GM19468 (cell line): ENCODE measurements around the gene LMTK2.

Source experiments
- ATAC-seq: cut with Tn5 transposase; IDR thresholded peaks from one replicate; pipeline ENCODE4 v1.9.1; 2021; ENCODE audit warnings: mild to moderate bottlenecking, moderate library complexity, moderate number of reproducible peaks; ENCODE audit not compliant: unreplicated experiment; ENCODE audit errors: extremely low read depth

Gene LMTK2

GRCh38 chr7:98135984-98136383 lies 29.3 kb downstream of the LMTK2 start:
- no peak for ATAC-seq

GRCh38 chr7:98136423-98136822 lies 29.8 kb downstream of the LMTK2 start:
- no peak for ATAC-seq

GRCh38 chr7:98137134-98137825 lies 30.6 kb downstream of the LMTK2 start:
- ATAC-seq: no peak

GRCh38 chr7:98137826-98138151 lies 31.1 kb downstream of the LMTK2 start:
- ATAC-seq: peak; percentile 64

GRCh38 chr7:98138672-98139071 lies 32.0 kb downstream of the LMTK2 start:
- no peak for ATAC-seq

- no peak for ATAC-seq
Observed at GRCh38 chr7:98142658-98143057, 36.0 kb downstream of the LMTK2 start.

GRCh38 chr7:98148607-98149006 lies 41.9 kb downstream of the LMTK2 start:
- ATAC-seq: no peak

- no peak for ATAC-seq
Observed at GRCh38 chr7:98149116-98149692, 42.5 kb downstream of the LMTK2 start.

- ATAC-seq: no peak
Observed at GRCh38 chr7:98151884-98152283, 45.2 kb downstream of the LMTK2 start.

GRCh38 chr7:98156700-98157099 lies 50.0 kb downstream of the LMTK2 start:
- no peak for ATAC-seq

- ATAC-seq: no peak
Observed at GRCh38 chr7:98157761-98158160, 51.1 kb downstream of the LMTK2 start.

GRCh38 chr7:98162758-98163157 lies 56.1 kb downstream of the LMTK2 start:
- no peak for ATAC-seq

GRCh38 chr7:98163269-98163668 lies 56.6 kb downstream of the LMTK2 start:
- no peak for ATAC-seq

GRCh38 chr7:98163704-98164494 lies 57.2 kb downstream of the LMTK2 start:
- ATAC-seq: no peak

- no peak for ATAC-seq
Observed at GRCh38 chr7:98165827-98166667, 59.4 kb downstream of the LMTK2 start.

GRCh38 chr7:98166668-98166970 lies 60.0 kb downstream of the LMTK2 start:
- no peak for ATAC-seq

- no peak for ATAC-seq
Observed at GRCh38 chr7:98167653-98168052, 61.0 kb downstream of the LMTK2 start.

- ATAC-seq: no peak
Observed at GRCh38 chr7:98168181-98168903, 61.7 kb downstream of the LMTK2 start.

GRCh38 chr7:98168904-98169621 lies 62.4 kb downstream of the LMTK2 start:
- ATAC-seq: no peak

GRCh38 chr7:98170966-98171365 lies 64.3 kb downstream of the LMTK2 start:
- no peak for ATAC-seq
